H7 (cell line): ENCODE data around the gene FILIP1. TPM values are rescaled to one million over a fixed set of nuclear protein-coding genes. Genes with fewer than 3 reads are reported as not detected.

Experiments used
- DNase-seq: peaks from one replicate; pipeline ENCODE4 v3.0.0; 2012
- H3K27me3 ChIP-seq: 2 replicates; pipeline ENCODE4 v1.6.0; 2011; ENCODE audit warnings: mild to moderate bottlenecking, low read length; ENCODE audit not compliant: control insufficient read depth, insufficient read depth
- H3K36me3 ChIP-seq: replicated peaks from 2 replicates; pipeline ENCODE4 v1.5.1; 2011; ENCODE audit warnings: low read length; ENCODE audit not compliant: control insufficient read depth, insufficient read depth
- H3K4me3 ChIP-seq: 2 replicates; pipeline ENCODE4 v1.5.1; 2011; ENCODE audit warnings: low read depth, mild to moderate bottlenecking, control low read depth, low read length, moderate library complexity; ENCODE audit not compliant: insufficient read depth
- total RNA-seq: library from RNA; depleted of rRNA; stranded (reverse); fragments of >200 nt; shearing (Covaris generic); gene quantifications from 2 replicates; pipeline ENCODE4 v1.2.3, GENCODE V29; 2014

FILIP1 gene
- total RNA-seq, 1 experiment from 2014 or later: 1.4 TPM

GRCh38 chr6:75291331-75291730 is 202.3 kb downstream of the FILIP1 start:
- H3K27me3 ChIP-seq: no peaks in the 10 kb centered on the region
- H3K4me3 ChIP-seq: no peak overlapping the region
- DNase-seq: no peak
- no peaks in the 10 kb centered on the region for H3K36me3 ChIP-seq

- Histone ChIP-seq H3K36me3 (no peaks in the 10 kb centered on the region), H3K4me3 (no peak overlapping the region), H3K27me3 (no peaks in the 10 kb centered on the region)
- peak; percentile 17 for DNase-seq
Observed at GRCh38 chr6:75290136-75290945, 203.3 kb downstream of the FILIP1 start.

GRCh38 chr6:75288023-75288422 is 205.6 kb downstream of the FILIP1 start:
- H3K27me3 ChIP-seq: no peaks in the 10 kb centered on the region
- no peaks in the 10 kb centered on the region for H3K36me3 ChIP-seq
- no peak overlapping the region for H3K4me3 ChIP-seq
- DNase-seq: no peak

GRCh38 chr6:75287424-75287823 is 206.2 kb downstream of the FILIP1 start:
- Histone ChIP-seq H3K4me3 (no peak overlapping the region), H3K27me3 (no peaks in the 10 kb centered on the region), H3K36me3 (no peaks in the 10 kb centered on the region)
- DNase-seq: no peak

- no peak for DNase-seq
- Histone ChIP-seq H3K4me3 (no peak overlapping the region), H3K36me3 (no peaks in the 10 kb centered on the region), H3K27me3 (no peaks in the 10 kb centered on the region)
Observed at GRCh38 chr6:75286955-75287354, 206.6 kb downstream of the FILIP1 start.

GRCh38 chr6:75285283-75285639 is 208.3 kb downstream of the FILIP1 start:
- Histone ChIP-seq H3K36me3 (no peaks in the 10 kb centered on the region), H3K4me3 (peak overlapping the region; percentile 96), H3K27me3 (no peaks in the 10 kb centered on the region)
- DNase-seq: no peak

GRCh38 chr6:75284632-75285282 is 208.8 kb downstream of the FILIP1 start, which contains the start of gene TMEM30A:
Gene TMEM30A (minus strand): TSS chr6:75284792. CDS start chr6:75284638, 154 bp downstream.
- DNase-seq: peak; percentile 91
- H3K27me3 ChIP-seq: no peaks in the 10 kb centered on the region
- peak within 1 kb of the TSS; percentile 96 for H3K4me3 ChIP-seq
- H3K36me3 ChIP-seq: no peaks in the 10 kb centered on the region

- peak; percentile 41 for DNase-seq
- no peaks in the 10 kb centered on the region for H3K36me3 ChIP-seq
Observed at GRCh38 chr6:75283907-75284631, 209.5 kb downstream of the FILIP1 start.

GRCh38 chr6:75282706-75283105 is 210.9 kb downstream of the FILIP1 start:
- no peak for DNase-seq
- Histone ChIP-seq H3K27me3 (no peaks in the 10 kb centered on the region), H3K36me3 (no peaks in the 10 kb centered on the region), H3K4me3 (peak overlapping the region; percentile 96)

More at GRCh38 chr6:75283907-75284631, 209.5 kb downstream of the FILIP1 start:
- H3K27me3 ChIP-seq: no peaks in the 10 kb centered on the region
- peak overlapping the region; percentile 96 for H3K4me3 ChIP-seq

- Histone ChIP-seq H3K36me3 (no peaks in the 10 kb centered on the region), H3K27me3 (no peaks in the 10 kb centered on the region), H3K4me3 (no peak overlapping the region)
- no peak for DNase-seq
Observed at GRCh38 chr6:75281653-75282052, 211.9 kb downstream of the FILIP1 start.

- no peaks in the 10 kb centered on the region for H3K27me3 ChIP-seq
- H3K36me3 ChIP-seq: no peaks in the 10 kb centered on the region
- no peak for DNase-seq
- H3K4me3 ChIP-seq: no peak overlapping the region
Observed at GRCh38 chr6:75280131-75280855, 213.3 kb downstream of the FILIP1 start.

GRCh38 chr6:75279418-75279817 is 214.2 kb downstream of the FILIP1 start:
- DNase-seq: no peak
- no peaks in the 10 kb centered on the region for H3K27me3 ChIP-seq
- H3K36me3 ChIP-seq: no peaks in the 10 kb centered on the region
- H3K4me3 ChIP-seq: no peak overlapping the region

GRCh38 chr6:75278474-75279077 is 215.0 kb downstream of the FILIP1 start:
- no peak for DNase-seq
- no peaks in the 10 kb centered on the region for H3K27me3 ChIP-seq
- H3K4me3 ChIP-seq: no peak overlapping the region
- H3K36me3 ChIP-seq: no peaks in the 10 kb centered on the region

- no peak overlapping the region for H3K4me3 ChIP-seq
- no peaks in the 10 kb centered on the region for H3K27me3 ChIP-seq
- no peak for DNase-seq
- H3K36me3 ChIP-seq: peaks cover 4% of the 10 kb centered on the region; the same call in 1 of the 2 replicates
Observed at GRCh38 chr6:75275067-75275466, 218.5 kb downstream of the FILIP1 start.
